HEK293 (cell line): ENCODE measurements around the gene CEP72.

ENCODE experiments used
- CTCF ChIA-PET: fragments of 350-600 bp; formaldehyde crosslinking; extraction: SDS; loops from one replicate; lab custom pipeline; 2021; ENCODE audit warnings: antibody characterized with exemption; lab: Yijun Ruan, JAX
- POLR2A ChIA-PET: fragments of 300-600 bp; formaldehyde crosslinking; extraction: SDS; loops from one replicate; lab custom pipeline; 2020; ENCODE audit warnings: antibody characterized with exemption, inconsistent platforms; lab: Yijun Ruan, JAX
- H3K27ac ChIP-seq: fragments of 200-500 bp; sonication (Bioruptor generic); 2 replicates; pipeline ENCODE4 v1.5.1; 2014; ENCODE audit warnings: low read depth, low read length, control low read depth, inconsistent platforms; ENCODE audit errors: extremely low read depth
- H3K36me3 ChIP-seq, 2 experiments: fragments of 200-500 bp in 1 of 2; sonication (Bioruptor generic) in 1 of 2; 1 replicate in 1 of 2; 2 replicates in 1 of 2; pipeline ENCODE4 v1.5.1; 2014 to 2017; ENCODE audit warnings: inconsistent platforms in 2 of 2, low read length in 2 of 2; ENCODE audit not compliant: control insufficient read depth in 2 of 2, insufficient read depth in 1 of 2
- H3K4me1 ChIP-seq: fragments of 200-500 bp; sonication (Bioruptor generic); 2 replicates; pipeline ENCODE4 v1.5.1; 2014; ENCODE audit warnings: mild to moderate bottlenecking, low read length, inconsistent platforms; ENCODE audit not compliant: control insufficient read depth, insufficient read depth
- H3K4me3 ChIP-seq: 2 replicates; pipeline ENCODE4 v1.5.1; 2011; ENCODE audit warnings: low read depth, mild to moderate bottlenecking, control low read depth, low read length, moderate library complexity
- H3K9me3 ChIP-seq: fragments of 200-500 bp; sonication (Bioruptor generic); 2 replicates; pipeline ENCODE4 v1.5.1; 2014; ENCODE audit warnings: low read depth, low read length, inconsistent platforms; ENCODE audit not compliant: control insufficient read depth, insufficient read depth
- GLIS1 ChIP-seq: fragments of 450-650 bp; formaldehyde crosslinking; IDR thresholded peaks from 2 replicates; pipeline ENCODE4 v1.5.1; 2016; ENCODE audit warnings: missing biosample characterization, missing genetic modification characterization
- KLF7 ChIP-seq: fragments of 450-650 bp; formaldehyde crosslinking; IDR thresholded peaks from 2 replicates; pipeline ENCODE4 v1.5.1; 2016; ENCODE audit warnings: missing biosample characterization, missing genetic modification characterization, borderline replicate concordance
- MYNN ChIP-seq: fragments of 450-650 bp; formaldehyde crosslinking; IDR thresholded peaks from 2 replicates; pipeline ENCODE4 v1.5.1; 2016; ENCODE audit warnings: missing biosample characterization, missing genetic modification characterization, borderline replicate concordance
- PRDM1 ChIP-seq: fragments of 450-650 bp; formaldehyde crosslinking; IDR thresholded peaks from 2 replicates; pipeline ENCODE4; 2016; ENCODE audit warnings: missing biosample characterization, missing genetic modification characterization
- SETDB1 ChIP-seq: IDR thresholded peaks from one replicate; pipeline ENCODE4 v1.6.1; 2017; ENCODE audit warnings: mild to moderate bottlenecking, low read length, moderate library complexity, mixed read lengths; ENCODE audit not compliant: insufficient read length
- WT1 ChIP-seq: fragments of 450-650 bp; formaldehyde crosslinking; IDR thresholded peaks from 2 replicates; pipeline ENCODE4 v1.5.1; 2016; ENCODE audit warnings: missing biosample characterization, missing genetic modification characterization
- ZEB2 ChIP-seq: fragments of 450-650 bp; formaldehyde crosslinking; IDR thresholded peaks from 2 replicates; pipeline ENCODE4 v1.5.1; 2016; ENCODE audit warnings: missing biosample characterization, missing genetic modification characterization
- ZNF10 ChIP-seq: fragments of 450-650 bp; formaldehyde crosslinking; IDR thresholded peaks from 2 replicates; pipeline ENCODE4 v1.5.1; 2017; ENCODE audit warnings: missing biosample characterization, missing genetic modification characterization
- ZNF155 ChIP-seq: fragments of 450-650 bp; formaldehyde crosslinking; IDR thresholded peaks from 2 replicates; pipeline ENCODE4 v1.5.1; 2016; ENCODE audit warnings: missing biosample characterization, missing genetic modification characterization
- ZNF302 ChIP-seq: fragments of 450-650 bp; formaldehyde crosslinking; IDR thresholded peaks from 2 replicates; pipeline ENCODE4 v1.5.1; 2016; ENCODE audit warnings: missing biosample characterization, missing genetic modification characterization, low read depth
- ZNF571 ChIP-seq: fragments of 450-650 bp; formaldehyde crosslinking; IDR thresholded peaks from 2 replicates; pipeline ENCODE4 v1.5.0; 2017; ENCODE audit warnings: missing biosample characterization, missing genetic modification characterization
- ZNF776 ChIP-seq: fragments of 450-650 bp; formaldehyde crosslinking; IDR thresholded peaks from 2 replicates; pipeline ENCODE4 v1.5.0; 2017; ENCODE audit warnings: missing biosample characterization, missing genetic modification characterization, borderline replicate concordance
- ZSCAN16 ChIP-seq: fragments of 450-650 bp; formaldehyde crosslinking; IDR thresholded peaks from 2 replicates; pipeline ENCODE4 v1.5.1; 2016; ENCODE audit warnings: missing biosample characterization, missing genetic modification characterization
- ZXDB ChIP-seq: fragments of 450-650 bp; formaldehyde crosslinking; IDR thresholded peaks from 2 replicates; pipeline ENCODE4 v1.5.1; 2016; ENCODE audit warnings: missing biosample characterization, missing genetic modification characterization
- TF ChIP-seq, protein P1 (sequence below): fragments of 450-650 bp; IDR thresholded peaks from 2 replicates; pipeline ENCODE4 v1.5.1; 2018; ENCODE audit warnings: missing biosample characterization, missing genetic modification characterization
- TF ChIP-seq, protein P2 (sequence below): fragments of 450-650 bp; formaldehyde crosslinking; IDR thresholded peaks from 2 replicates; pipeline ENCODE4 v1.5.1; 2016; ENCODE audit warnings: missing biosample characterization, missing genetic modification characterization
- TF ChIP-seq, protein P3 (sequence below): fragments of 450-650 bp; formaldehyde crosslinking; IDR thresholded peaks from 2 replicates; pipeline ENCODE4 v1.5.1; 2016; ENCODE audit warnings: missing biosample characterization, missing genetic modification characterization
- TF ChIP-seq, protein P4 (sequence below): fragments of 450-650 bp; formaldehyde crosslinking; IDR thresholded peaks from 2 replicates; pipeline ENCODE4 v1.5.1; 2016; ENCODE audit warnings: missing biosample characterization, missing genetic modification characterization, low read depth
- TF ChIP-seq, protein P5 (sequence below): fragments of 450-650 bp; formaldehyde crosslinking; IDR thresholded peaks from 2 replicates; pipeline ENCODE4 v1.5.1; 2017; ENCODE audit warnings: missing biosample characterization, missing genetic modification characterization
- TF ChIP-seq, protein P6 (sequence below): fragments of 450-650 bp; formaldehyde crosslinking; IDR thresholded peaks from 2 replicates; pipeline ENCODE4 v1.5.1; 2016; ENCODE audit warnings: missing biosample characterization, missing genetic modification characterization
- TF ChIP-seq, protein P7 (sequence below): fragments of 450-650 bp; formaldehyde crosslinking; IDR thresholded peaks from 2 replicates; pipeline ENCODE4 v1.5.1; 2017; ENCODE audit warnings: missing biosample characterization, missing genetic modification characterization
- TF ChIP-seq, protein P8 (sequence below): fragments of 450-650 bp; formaldehyde crosslinking; IDR thresholded peaks from 2 replicates; pipeline ENCODE4 v1.5.1; 2016; ENCODE audit warnings: missing biosample characterization, missing genetic modification characterization

CEP72 gene

DNA sequence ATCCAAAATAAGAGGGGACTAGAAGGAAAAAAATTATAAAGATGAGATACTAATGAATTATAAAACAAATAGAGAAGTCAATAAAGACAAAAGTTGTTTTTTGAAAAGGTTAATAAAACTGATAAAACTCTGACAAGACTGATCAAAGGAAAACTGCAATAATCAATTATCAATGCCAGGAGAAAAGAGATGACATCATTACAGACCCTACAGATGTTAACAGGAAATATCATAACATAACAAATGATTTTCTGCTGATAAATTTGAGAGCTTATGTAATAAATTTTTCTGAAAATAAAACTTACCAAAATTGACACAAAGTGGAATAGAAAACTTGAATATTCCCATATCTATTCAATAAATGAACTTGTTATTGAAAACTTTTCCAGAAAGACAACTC, 34.3 kb upstream of the CEP72 start:
- POLR2A ChIA-PET: interaction anchor here (1.0 kb wide), 1 partner anchor 34 kb away, joined by 3 read pairs; the partner anchor contains the start of gene CEP72
- Histone ChIP-seq H3K4me3 (no peak overlapping the region), H3K36me3 (no peaks in the 10 kb centered on the region), H3K4me1 (no peaks in the 10 kb centered on the region), H3K27ac (no peak overlapping the region), H3K9me3 (peaks cover 2% of the 10 kb centered on the region)
- TF ChIP-seq, protein P1, sequence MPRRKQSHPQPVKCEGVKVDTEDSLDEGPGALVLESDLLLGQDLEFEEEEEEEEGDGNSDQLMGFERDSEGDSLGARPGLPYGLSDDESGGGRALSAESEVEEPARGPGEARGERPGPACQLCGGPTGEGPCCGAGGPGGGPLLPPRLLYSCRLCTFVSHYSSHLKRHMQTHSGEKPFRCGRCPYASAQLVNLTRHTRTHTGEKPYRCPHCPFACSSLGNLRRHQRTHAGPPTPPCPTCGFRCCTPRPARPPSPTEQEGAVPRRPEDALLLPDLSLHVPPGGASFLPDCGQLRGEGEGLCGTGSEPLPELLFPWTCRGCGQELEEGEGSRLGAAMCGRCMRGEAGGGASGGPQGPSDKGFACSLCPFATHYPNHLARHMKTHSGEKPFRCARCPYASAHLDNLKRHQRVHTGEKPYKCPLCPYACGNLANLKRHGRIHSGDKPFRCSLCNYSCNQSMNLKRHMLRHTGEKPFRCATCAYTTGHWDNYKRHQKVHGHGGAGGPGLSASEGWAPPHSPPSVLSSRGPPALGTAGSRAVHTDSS (tag by site-specific recombination): no peak
- TF ChIP-seq SETDB1 (peak; percentile 82), ZEB2 (tag by site-specific recombination) (no peak), ZNF155 (tag by site-specific recombination) (no peak), KLF7 (tag by site-specific recombination) (no peak), ZNF776 (tag by site-specific recombination) (no peak), ZSCAN16 (tag by site-specific recombination) (no peak), MYNN (tag by site-specific recombination) (no peak), PRDM1 (no peak)
- TF ChIP-seq, protein P2, sequence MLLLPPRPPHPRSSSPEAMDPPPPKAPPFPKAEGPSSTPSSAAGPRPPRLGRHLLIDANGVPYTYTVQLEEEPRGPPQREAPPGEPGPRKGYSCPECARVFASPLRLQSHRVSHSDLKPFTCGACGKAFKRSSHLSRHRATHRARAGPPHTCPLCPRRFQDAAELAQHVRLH (tag by site-specific recombination): no peak
- TF ChIP-seq, protein P3, sequence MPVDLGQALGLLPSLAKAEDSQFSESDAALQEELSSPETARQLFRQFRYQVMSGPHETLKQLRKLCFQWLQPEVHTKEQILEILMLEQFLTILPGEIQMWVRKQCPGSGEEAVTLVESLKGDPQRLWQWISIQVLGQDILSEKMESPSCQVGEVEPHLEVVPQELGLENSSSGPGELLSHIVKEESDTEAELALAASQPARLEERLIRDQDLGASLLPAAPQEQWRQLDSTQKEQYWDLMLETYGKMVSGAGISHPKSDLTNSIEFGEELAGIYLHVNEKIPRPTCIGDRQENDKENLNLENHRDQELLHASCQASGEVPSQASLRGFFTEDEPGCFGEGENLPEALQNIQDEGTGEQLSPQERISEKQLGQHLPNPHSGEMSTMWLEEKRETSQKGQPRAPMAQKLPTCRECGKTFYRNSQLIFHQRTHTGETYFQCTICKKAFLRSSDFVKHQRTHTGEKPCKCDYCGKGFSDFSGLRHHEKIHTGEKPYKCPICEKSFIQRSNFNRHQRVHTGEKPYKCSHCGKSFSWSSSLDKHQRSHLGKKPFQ (tag by site-specific recombination): no peak
- TF ChIP-seq, protein P4, sequence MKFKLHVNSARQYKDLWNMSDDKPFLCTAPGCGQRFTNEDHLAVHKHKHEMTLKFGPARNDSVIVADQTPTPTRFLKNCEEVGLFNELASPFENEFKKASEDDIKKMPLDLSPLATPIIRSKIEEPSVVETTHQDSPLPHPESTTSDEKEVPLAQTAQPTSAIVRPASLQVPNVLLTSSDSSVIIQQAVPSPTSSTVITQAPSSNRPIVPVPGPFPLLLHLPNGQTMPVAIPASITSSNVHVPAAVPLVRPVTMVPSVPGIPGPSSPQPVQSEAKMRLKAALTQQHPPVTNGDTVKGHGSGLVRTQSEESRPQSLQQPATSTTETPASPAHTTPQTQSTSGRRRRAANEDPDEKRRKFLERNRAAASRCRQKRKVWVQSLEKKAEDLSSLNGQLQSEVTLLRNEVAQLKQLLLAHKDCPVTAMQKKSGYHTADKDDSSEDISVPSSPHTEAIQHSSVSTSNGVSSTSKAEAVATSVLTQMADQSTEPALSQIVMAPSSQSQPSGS (tag by site-specific recombination): peak; percentile 75; the same call in 1 of the 2 replicates
- TF ChIP-seq, protein P5, sequence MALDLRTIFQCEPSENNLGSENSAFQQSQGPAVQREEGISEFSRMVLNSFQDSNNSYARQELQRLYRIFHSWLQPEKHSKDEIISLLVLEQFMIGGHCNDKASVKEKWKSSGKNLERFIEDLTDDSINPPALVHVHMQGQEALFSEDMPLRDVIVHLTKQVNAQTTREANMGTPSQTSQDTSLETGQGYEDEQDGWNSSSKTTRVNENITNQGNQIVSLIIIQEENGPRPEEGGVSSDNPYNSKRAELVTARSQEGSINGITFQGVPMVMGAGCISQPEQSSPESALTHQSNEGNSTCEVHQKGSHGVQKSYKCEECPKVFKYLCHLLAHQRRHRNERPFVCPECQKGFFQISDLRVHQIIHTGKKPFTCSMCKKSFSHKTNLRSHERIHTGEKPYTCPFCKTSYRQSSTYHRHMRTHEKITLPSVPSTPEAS (tag by site-specific recombination): no peak
- TF ChIP-seq, protein P6, sequence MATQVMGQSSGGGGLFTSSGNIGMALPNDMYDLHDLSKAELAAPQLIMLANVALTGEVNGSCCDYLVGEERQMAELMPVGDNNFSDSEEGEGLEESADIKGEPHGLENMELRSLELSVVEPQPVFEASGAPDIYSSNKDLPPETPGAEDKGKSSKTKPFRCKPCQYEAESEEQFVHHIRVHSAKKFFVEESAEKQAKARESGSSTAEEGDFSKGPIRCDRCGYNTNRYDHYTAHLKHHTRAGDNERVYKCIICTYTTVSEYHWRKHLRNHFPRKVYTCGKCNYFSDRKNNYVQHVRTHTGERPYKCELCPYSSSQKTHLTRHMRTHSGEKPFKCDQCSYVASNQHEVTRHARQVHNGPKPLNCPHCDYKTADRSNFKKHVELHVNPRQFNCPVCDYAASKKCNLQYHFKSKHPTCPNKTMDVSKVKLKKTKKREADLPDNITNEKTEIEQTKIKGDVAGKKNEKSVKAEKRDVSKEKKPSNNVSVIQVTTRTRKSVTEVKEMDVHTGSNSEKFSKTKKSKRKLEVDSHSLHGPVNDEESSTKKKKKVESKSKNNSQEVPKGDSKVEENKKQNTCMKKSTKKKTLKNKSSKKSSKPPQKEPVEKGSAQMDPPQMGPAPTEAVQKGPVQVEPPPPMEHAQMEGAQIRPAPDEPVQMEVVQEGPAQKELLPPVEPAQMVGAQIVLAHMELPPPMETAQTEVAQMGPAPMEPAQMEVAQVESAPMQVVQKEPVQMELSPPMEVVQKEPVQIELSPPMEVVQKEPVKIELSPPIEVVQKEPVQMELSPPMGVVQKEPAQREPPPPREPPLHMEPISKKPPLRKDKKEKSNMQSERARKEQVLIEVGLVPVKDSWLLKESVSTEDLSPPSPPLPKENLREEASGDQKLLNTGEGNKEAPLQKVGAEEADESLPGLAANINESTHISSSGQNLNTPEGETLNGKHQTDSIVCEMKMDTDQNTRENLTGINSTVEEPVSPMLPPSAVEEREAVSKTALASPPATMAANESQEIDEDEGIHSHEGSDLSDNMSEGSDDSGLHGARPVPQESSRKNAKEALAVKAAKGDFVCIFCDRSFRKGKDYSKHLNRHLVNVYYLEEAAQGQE (tag by site-specific recombination): no peak
- CTCF ChIA-PET: interaction anchor here (1.1 kb wide), 1 partner anchor 95 kb away, joined by 3 read pairs; no protein-coding TSS in a partner anchor

DNA sequence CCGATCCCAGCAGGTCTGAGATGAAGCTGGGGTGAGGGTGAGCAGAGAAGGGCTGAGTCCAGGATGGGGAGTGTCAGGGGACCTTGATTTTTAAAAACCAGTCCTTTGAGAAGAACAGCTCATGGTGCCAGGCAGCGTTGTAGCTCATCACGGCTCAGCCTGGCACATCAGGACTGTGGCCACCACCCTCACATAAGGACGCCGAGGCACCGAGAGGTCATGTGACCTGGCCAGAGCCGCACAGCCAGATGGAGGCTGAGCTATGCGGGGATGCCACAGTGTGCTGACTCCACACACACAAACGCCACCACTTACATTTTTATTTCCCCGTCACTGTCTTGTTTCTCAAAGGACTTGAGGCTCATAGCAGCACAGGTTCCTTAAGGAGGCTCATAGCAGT, 32.9 kb upstream of the CEP72 start:
- Histone ChIP-seq H3K4me3 (no peak overlapping the region), H3K9me3 (peaks cover 2% of the 10 kb centered on the region), H3K36me3 (no peaks in the 10 kb centered on the region), H3K27ac (no peak overlapping the region), H3K4me1 (no peaks in the 10 kb centered on the region)
- ChIA-PET POLR2A (no interaction called here), CTCF (interaction anchor here (0.8 to 1.0 kb wide), 3 partner anchors 13 to 263 kb away, joined by 3 read pairs; no protein-coding TSS in a partner anchor)
- TF ChIP-seq ZNF10 (tag by site-specific recombination) (no peak), ZNF571 (no peak), WT1 (tag by site-specific recombination) (no peak), ZNF302 (tag by site-specific recombination) (no peak), GLIS1 (tag by site-specific recombination) (no peak), ZXDB (tag by site-specific recombination) (no peak)
- TF ChIP-seq, protein P7, sequence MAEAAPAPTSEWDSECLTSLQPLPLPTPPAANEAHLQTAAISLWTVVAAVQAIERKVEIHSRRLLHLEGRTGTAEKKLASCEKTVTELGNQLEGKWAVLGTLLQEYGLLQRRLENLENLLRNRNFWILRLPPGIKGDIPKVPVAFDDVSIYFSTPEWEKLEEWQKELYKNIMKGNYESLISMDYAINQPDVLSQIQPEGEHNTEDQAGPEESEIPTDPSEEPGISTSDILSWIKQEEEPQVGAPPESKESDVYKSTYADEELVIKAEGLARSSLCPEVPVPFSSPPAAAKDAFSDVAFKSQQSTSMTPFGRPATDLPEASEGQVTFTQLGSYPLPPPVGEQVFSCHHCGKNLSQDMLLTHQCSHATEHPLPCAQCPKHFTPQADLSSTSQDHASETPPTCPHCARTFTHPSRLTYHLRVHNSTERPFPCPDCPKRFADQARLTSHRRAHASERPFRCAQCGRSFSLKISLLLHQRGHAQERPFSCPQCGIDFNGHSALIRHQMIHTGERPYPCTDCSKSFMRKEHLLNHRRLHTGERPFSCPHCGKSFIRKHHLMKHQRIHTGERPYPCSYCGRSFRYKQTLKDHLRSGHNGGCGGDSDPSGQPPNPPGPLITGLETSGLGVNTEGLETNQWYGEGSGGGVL (tag by site-specific recombination): no peak
- TF ChIP-seq, protein P8, sequence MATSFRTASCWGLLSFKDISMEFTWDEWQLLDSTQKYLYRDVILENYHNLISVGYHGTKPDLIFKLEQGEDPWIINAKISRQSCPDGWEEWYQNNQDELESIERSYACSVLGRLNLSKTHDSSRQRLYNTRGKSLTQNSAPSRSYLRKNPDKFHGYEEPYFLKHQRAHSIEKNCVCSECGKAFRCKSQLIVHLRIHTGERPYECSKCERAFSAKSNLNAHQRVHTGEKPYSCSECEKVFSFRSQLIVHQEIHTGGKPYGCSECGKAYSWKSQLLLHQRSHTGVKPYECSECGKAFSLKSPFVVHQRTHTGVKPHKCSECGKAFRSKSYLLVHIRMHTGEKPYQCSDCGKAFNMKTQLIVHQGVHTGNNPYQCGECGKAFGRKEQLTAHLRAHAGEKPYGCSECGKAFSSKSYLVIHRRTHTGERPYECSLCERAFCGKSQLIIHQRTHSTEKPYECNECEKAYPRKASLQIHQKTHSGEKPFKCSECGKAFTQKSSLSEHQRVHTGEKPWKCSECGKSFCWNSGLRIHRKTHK (tag by site-specific recombination): no peak
